Esophagus muscularis mucosa (tissue), 4 donors: ENCODE results near the gene STARD6. TPM values are rescaled to one million over a fixed set of nuclear protein-coding genes. Genes with fewer than 3 reads are reported as not detected.

ENCODE experiments used
- DNase-seq: peaks from one replicate; pipeline ENCODE4 v3.0.0-alpha.2; 2017; ENCODE audit errors: extremely low spot score
- H3K27ac ChIP-seq, 4 donors: fragments of 200-600 bp; sonication (generic); replicated peaks in 1 of 4; 1 replicate in 3 of 4; 2 replicates in 1 of 4; pipeline ENCODE4 v1.5.1; 2016 to 2019; ENCODE audit warnings: mild to moderate bottlenecking in 1 of 4
- H3K27me3 ChIP-seq, 4 donors: fragments of 200-600 bp; sonication (generic); one replicate each; pipeline versions ENCODE4 v1.5.1 to v1.6.0; 2016 to 2019
- H3K36me3 ChIP-seq, 4 donors: fragments of 200-600 bp; sonication (generic); one replicate each; pipeline ENCODE4 v1.5.1; 2016 to 2019
- H3K4me1 ChIP-seq, 4 donors: fragments of 200-600 bp; sonication (generic); one replicate each; pipeline ENCODE4 v1.5.1; 2016 to 2019
- H3K4me3 ChIP-seq, 4 donors: fragments of 200-600 bp; sonication (generic); 1 replicate in 2 of 4; 2 replicates in 2 of 4; pipeline ENCODE4 v1.5.1; 2016 to 2019; ENCODE audit warnings: mild to moderate bottlenecking in 4 of 4, moderate library complexity in 1 of 4
- H3K9me3 ChIP-seq, 4 donors: fragments of 200-600 bp; sonication (generic); 1 replicate in 3 of 4; 2 replicates in 1 of 4; pipeline ENCODE4 v1.5.1; 2016 to 2019
- EP300 ChIP-seq: sonication (generic); formaldehyde crosslinking; IDR thresholded peaks from one replicate; pipeline ENCODE4 v1.6.1; 2017; ENCODE audit warnings: antibody characterized with exemption
- POLR2A ChIP-seq: fragments of 450-650 bp; IDR thresholded peaks from one replicate; pipeline ENCODE4 v1.6.1; 2017; ENCODE audit warnings: antibody characterized with exemption, moderate library complexity, mild to moderate bottlenecking, low read depth
- POLR2AphosphoS5 ChIP-seq, 2 donors: sonication (generic); formaldehyde crosslinking; IDR thresholded peaks; one replicate each; pipeline ENCODE4 v1.6.1; 2017; ENCODE audit warnings: antibody characterized with exemption in 2 of 2
- WGBS: methylation state at CpG from one replicate; pipeline ENCODE4 v1.1.5; 2018; 5-methylcytosine and 5-hydroxymethylcytosine counted together
- intact Hi-C: fragments of 100-400 bp; cut with DNase I; formaldehyde crosslinking; loops from one replicate; pipeline ENCODE4 v1.15.1; 2023
- total RNA-seq, 4 donors: library from RNA; depleted of rRNA; stranded (reverse); fragments of >200 nt; gene quantifications; one replicate each; pipeline versions ENCODE4 v1.1.0 to v1.2.1, GENCODE V29; 2016
- TF ChIP-seq, protein P1 (sequence below), 3 experiments: fragments of 200-600 bp in 2 of 3; fragments of 450-650 bp in 1 of 3; sonication (generic) in 2 of 3; IDR thresholded peaks; one replicate each; pipeline ENCODE4 v1.5.1; 2017 to 2019; ENCODE audit warnings: antibody characterized with exemption in 3 of 3, mild to moderate bottlenecking in 2 of 3, moderate library complexity in 1 of 3

STARD6 gene
- total RNA-seq, 4 donors from 2014 or later: not detected

GRCh38 chr18:54392543-54393023 lies 34.9 kb upstream of the STARD6 start:
- no peaks in the 10 kb centered on the region for H3K9me3 ChIP-seq
- H3K4me3 ChIP-seq: no peak overlapping the region
- TF ChIP-seq POLR2AphosphoS5 (IDR thresholded peaks at IDR 0.05): no peak
- TF ChIP-seq, protein P1, sequence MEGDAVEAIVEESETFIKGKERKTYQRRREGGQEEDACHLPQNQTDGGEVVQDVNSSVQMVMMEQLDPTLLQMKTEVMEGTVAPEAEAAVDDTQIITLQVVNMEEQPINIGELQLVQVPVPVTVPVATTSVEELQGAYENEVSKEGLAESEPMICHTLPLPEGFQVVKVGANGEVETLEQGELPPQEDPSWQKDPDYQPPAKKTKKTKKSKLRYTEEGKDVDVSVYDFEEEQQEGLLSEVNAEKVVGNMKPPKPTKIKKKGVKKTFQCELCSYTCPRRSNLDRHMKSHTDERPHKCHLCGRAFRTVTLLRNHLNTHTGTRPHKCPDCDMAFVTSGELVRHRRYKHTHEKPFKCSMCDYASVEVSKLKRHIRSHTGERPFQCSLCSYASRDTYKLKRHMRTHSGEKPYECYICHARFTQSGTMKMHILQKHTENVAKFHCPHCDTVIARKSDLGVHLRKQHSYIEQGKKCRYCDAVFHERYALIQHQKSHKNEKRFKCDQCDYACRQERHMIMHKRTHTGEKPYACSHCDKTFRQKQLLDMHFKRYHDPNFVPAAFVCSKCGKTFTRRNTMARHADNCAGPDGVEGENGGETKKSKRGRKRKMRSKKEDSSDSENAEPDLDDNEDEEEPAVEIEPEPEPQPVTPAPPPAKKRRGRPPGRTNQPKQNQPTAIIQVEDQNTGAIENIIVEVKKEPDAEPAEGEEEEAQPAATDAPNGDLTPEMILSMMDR (IDR thresholded peaks at IDR 0.05): peak; percentile 50 to 75 (median 62)
- intact Hi-C loops: loop anchor here (10.0 kb wide), 1 partner anchor 592 kb away; no protein-coding TSS in a partner anchor
- H3K4me1 ChIP-seq: no peaks in the 10 kb centered on the region
- no peak overlapping the region for H3K27ac ChIP-seq
- H3K36me3 ChIP-seq: no peaks in the 10 kb centered on the region
- no peaks in the 10 kb centered on the region for H3K27me3 ChIP-seq
- DNase-seq: no peak
- 35% methylated on average over 3 of the region's 3 CpGs for WGBS

DNA sequence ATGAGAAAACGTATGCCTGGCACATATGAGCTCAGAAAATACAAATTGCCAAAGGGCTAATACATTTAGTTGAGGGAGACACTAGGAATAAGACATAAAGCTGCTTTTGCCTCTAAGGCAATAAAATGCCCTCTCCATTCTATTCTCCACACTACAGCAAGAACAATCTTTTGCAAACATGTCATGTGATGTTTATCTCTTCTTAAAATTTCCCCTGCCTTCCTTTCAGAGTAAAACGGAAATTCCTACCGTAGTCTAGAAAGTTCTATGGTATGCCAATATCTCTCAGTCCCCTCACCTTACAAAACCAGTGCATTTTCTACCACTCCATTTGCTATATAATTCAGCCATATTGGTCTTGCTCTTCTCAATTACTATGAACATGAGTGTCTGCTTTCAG lies 33.2 kb upstream of the STARD6 start:
- intact Hi-C loops: loop anchor here (10.0 kb wide), 1 partner anchor 594 kb away; no protein-coding TSS in a partner anchor
- TF ChIP-seq POLR2AphosphoS5 (IDR thresholded peaks at IDR 0.05): no peak
- no peak for TF ChIP-seq POLR2A
- no peak for TF ChIP-seq EP300
- TF ChIP-seq, protein P1 (IDR thresholded peaks at IDR 0.05): no peak
- Histone ChIP-seq H3K4me1 (no peaks in the 10 kb centered on the region), H3K27ac (no peak overlapping the region), H3K36me3 (no peaks in the 10 kb centered on the region), H3K4me3 (no peak overlapping the region), H3K9me3 (no peaks in the 10 kb centered on the region), H3K27me3 (peaks cover 0 to 3% (median 0%) of the 10 kb centered on the region in 4 donors)
- DNase-seq: no peak
- WGBS: 64% methylated on average over 3 of the region's 3 CpGs

DNA sequence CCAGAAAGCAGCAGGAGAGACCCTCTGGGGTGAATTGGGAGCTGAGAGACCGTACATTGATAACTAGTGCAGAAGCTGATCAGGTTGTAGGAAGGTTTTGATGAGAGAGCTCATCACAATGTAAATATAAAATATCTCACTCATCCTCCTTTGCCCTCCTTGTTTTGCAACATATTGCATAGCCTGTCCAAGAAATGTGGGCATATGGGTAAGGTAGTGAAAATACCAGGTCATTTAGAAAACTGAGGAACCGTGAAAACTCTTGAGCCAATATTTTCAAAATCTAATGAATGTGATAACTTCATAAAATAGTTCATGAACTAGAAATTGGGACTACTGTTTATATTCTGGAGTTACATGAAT lies 31.5 kb upstream of the STARD6 start:
- DNase-seq: no peak
- no peaks in the 10 kb centered on the region for H3K9me3 ChIP-seq
- intact Hi-C loops: no loop called here
- no peaks in the 10 kb centered on the region for H3K36me3 ChIP-seq
- TF ChIP-seq, protein P1 (IDR thresholded peaks at IDR 0.05): no peak
- TF ChIP-seq EP300: no peak
- no peak overlapping the region for H3K27ac ChIP-seq
- peaks cover 0 to 3% (median 0%) of the 10 kb centered on the region in 4 donors for H3K27me3 ChIP-seq
- no peak overlapping the region for H3K4me3 ChIP-seq
- WGBS: 47% methylated on average over 2 of the region's 2 CpGs
- H3K4me1 ChIP-seq: no peaks in the 10 kb centered on the region

DNA sequence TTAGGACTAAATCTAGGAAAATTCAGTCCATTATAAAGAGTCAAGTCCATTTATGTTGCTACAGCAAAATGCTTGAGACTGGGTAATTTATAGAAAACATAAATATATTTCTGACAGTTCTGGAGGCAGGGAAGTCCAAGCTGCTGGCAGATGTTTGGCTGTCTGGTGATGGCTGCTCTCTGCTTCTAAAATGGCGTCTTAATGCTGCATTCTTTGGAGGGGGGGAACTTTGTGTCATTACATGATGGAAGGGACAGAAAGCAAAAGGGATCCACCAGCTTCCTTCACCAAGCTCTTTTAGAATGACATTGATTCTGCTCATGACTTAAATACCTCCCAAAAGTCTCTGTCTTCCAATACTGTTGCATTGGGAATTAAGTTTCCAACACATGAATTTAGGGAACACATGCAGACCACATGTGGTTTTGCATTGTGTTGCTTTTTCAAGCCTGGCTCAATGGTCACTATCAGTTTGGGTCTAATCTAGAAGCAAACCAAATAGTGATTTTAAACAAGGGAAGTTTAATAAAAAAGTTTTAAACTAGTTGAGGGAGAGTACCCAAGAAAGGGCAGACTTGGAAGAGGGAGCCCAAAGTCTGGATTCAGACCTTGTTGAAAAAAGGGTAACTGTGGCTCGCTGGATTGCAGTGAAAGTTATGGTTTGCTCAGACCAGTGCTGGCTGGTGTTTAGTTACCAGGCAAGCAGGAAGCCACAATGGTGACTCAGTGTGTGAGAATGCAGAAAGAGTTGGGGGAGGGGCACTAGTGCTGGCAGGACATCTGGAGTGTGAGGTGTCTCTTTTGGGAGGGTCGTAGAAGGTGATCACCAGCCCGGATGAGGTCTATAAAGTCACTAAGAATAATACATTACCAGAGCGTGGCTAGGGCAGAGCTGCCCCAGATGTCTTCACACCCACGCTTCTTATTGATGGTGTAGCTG lies 30.8 kb upstream of the STARD6 start:
- Histone ChIP-seq H3K4me3 (no peak overlapping the region), H3K36me3 (no peaks in the 10 kb centered on the region), H3K27me3 (peaks cover 0 to 3% (median 0%) of the 10 kb centered on the region in 4 donors), H3K9me3 (no peaks in the 10 kb centered on the region), H3K4me1 (no peaks in the 10 kb centered on the region), H3K27ac (no peak overlapping the region)
- TF ChIP-seq EP300: no peak
- TF ChIP-seq POLR2A: no peak
- TF ChIP-seq POLR2AphosphoS5 (IDR thresholded peaks at IDR 0.05): no peak
- TF ChIP-seq, protein P1 (IDR thresholded peaks at IDR 0.05): no peak
- 46% methylated on average over 6 of the region's 6 CpGs for WGBS
- no peak for DNase-seq
- intact Hi-C loops: no loop called here
